ENCODE results near the gene ZNF664. TPM values are rescaled to one million over a fixed set of nuclear protein-coding genes. Genes with fewer than 3 reads are reported as not detected.

ZNF664 gene
- total and polyA plus RNA-seq, 3 donors from 2014 or later = 55.9 to 69.6 (median 63.4) TPM

- DNase-seq = no peak
- intact Hi-C loops (cut with DNase I; ENCODE audit: low total_unique reads) = no loop called here
- Histone ChIP-seq H3K4me1 (no peaks in the 10 kb centered on the region), H3K4me3 (no peak overlapping the region), H3K36me3 (ENCODE audit: low read depth, missing control alignments) (no peaks in the 10 kb centered on the region), H3K27me3 (no peaks in the 10 kb centered on the region), H3K9me3 (no peaks in the 10 kb centered on the region), H3K27ac (no peak overlapping the region)
- 83 to 89% methylated on average over 2 of the region's 2 CpGs for WGBS, 2 donors
- TF ChIP-seq POLR2A (IDR thresholded peaks at IDR 0.05) (no peak), CTCF (IDR thresholded peaks at IDR 0.05) (no peak)
These were observed 18.4 kb downstream of the ZNF664 start for GRCh38 chr12:123991372-123991951.

GRCh38 chr12:123992118-123992825 is 19.3 kb downstream of the ZNF664 start:
- WGBS, 2 donors = 91 to 94% methylated on average over 8 of the region's 8 CpGs

GRCh38 chr12:123995023-123995748 is 22.2 kb downstream of the ZNF664 start:
- Histone ChIP-seq H3K4me1 (no peaks in the 10 kb centered on the region), H3K4me3 (no peak overlapping the region), H3K9me3 (no peaks in the 10 kb centered on the region), H3K27ac (no peak overlapping the region), H3K36me3 (ENCODE audit: low read depth, missing control alignments) (no peaks in the 10 kb centered on the region), H3K27me3 (no peaks in the 10 kb centered on the region)
- no peak for DNase-seq
- WGBS, 2 donors = 94% methylated on average over 7 of the region's 7 CpGs
- intact Hi-C loops (cut with DNase I; ENCODE audit: low total_unique reads) = no loop called here
- TF ChIP-seq POLR2A (IDR thresholded peaks at IDR 0.05) (no peak), CTCF (IDR thresholded peaks at IDR 0.05) (no peak)

More at GRCh38 chr12:123992118-123992825, 19.3 kb downstream of the ZNF664 start:
- DNase-seq = no peak
- Histone ChIP-seq H3K4me1 (no peaks in the 10 kb centered on the region), H3K27me3 (no peaks in the 10 kb centered on the region), H3K9me3 (no peaks in the 10 kb centered on the region), H3K4me3 (no peak overlapping the region), H3K27ac (no peak overlapping the region), H3K36me3 (ENCODE audit: low read depth, missing control alignments) (no peaks in the 10 kb centered on the region)
- intact Hi-C loops (cut with DNase I; ENCODE audit: low total_unique reads) = no loop called here
- TF ChIP-seq POLR2A (IDR thresholded peaks at IDR 0.05) (no peak), CTCF (IDR thresholded peaks at IDR 0.05) (no peak)

- intact Hi-C loops (cut with DNase I; ENCODE audit: low total_unique reads) = no loop called here
- H3K27me3 ChIP-seq = no peaks in the 10 kb centered on the region
- H3K9me3 ChIP-seq = no peaks in the 10 kb centered on the region
- no peaks in the 10 kb centered on the region for H3K4me1 ChIP-seq
- no peak overlapping the region for H3K4me3 ChIP-seq
- TF ChIP-seq CTCF (IDR thresholded peaks at IDR 0.05) (no peak), POLR2A (IDR thresholded peaks at IDR 0.05) (no peak)
- no peak overlapping the region for H3K27ac ChIP-seq
- no peak for DNase-seq
- no peaks in the 10 kb centered on the region for H3K36me3 ChIP-seq (ENCODE audit: low read depth, missing control alignments)
- 82 to 87% methylated on average over 6 of the region's 6 CpGs for WGBS, 2 donors
These were observed 23.6 kb downstream of the ZNF664 start for GRCh38 chr12:123996581-123996980.
